Measurements from ENCODE around the gene CACNA1I. TPM values are rescaled to one million over a fixed set of nuclear protein-coding genes. Genes with fewer than 3 reads are reported as not detected.

The CACNA1I gene
- total RNA-seq, 1 donor from 2014 or later: 0.06 TPM

DNA sequence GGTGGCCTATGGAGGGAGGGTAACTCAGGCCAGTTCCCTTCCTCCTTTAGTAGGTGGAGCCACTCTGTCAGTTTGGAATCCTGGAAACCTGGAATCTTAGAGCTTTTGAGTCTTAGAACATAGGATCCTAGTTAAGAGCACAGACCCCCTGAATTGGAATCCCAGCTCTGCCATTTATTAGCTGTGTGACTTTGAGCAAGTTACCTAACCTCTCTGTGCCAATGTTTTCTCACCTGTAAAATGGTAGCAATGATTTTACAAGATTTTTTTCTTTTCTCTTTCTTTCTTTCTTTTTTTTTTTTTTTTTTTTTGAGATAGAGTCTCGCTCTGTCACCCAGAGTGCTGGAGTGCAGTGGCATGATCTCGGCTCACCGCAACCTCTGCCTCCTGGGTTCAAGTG is 17.1 kb upstream of the CACNA1I start:
- TF ChIP-seq, protein P1, sequence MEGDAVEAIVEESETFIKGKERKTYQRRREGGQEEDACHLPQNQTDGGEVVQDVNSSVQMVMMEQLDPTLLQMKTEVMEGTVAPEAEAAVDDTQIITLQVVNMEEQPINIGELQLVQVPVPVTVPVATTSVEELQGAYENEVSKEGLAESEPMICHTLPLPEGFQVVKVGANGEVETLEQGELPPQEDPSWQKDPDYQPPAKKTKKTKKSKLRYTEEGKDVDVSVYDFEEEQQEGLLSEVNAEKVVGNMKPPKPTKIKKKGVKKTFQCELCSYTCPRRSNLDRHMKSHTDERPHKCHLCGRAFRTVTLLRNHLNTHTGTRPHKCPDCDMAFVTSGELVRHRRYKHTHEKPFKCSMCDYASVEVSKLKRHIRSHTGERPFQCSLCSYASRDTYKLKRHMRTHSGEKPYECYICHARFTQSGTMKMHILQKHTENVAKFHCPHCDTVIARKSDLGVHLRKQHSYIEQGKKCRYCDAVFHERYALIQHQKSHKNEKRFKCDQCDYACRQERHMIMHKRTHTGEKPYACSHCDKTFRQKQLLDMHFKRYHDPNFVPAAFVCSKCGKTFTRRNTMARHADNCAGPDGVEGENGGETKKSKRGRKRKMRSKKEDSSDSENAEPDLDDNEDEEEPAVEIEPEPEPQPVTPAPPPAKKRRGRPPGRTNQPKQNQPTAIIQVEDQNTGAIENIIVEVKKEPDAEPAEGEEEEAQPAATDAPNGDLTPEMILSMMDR (conservative IDR thresholded peaks at IDR 0.05; ENCODE audit: low read depth, low read length): no peak
- H3K4me3 ChIP-seq (ENCODE audit: low read depth, low read length): no peak overlapping the region
- DNase-seq (ENCODE audit: low read depth): no peak

DNA sequence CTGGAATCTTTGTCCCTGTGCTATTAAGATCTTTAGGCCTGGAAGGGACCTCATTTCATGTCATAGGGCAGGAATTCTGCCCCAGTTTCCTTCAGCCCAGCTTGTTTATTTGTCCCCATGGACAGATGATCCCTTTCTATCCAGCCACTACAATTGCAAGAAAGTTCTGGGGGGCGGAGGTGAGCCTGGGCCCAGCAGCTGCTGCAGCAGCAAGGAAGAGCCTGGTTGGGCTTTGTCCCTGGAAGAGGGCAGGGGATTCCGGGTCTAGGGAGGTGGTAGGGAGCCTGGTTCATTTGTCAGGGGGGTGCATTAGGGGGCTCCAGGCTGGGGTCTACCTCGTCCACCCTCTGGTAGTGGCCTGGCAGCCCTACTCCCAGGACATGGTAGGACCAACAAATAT is 16.4 kb upstream of the CACNA1I start:
- no peak overlapping the region for H3K4me3 ChIP-seq (ENCODE audit: low read depth, low read length)
- TF ChIP-seq, protein P1 (conservative IDR thresholded peaks at IDR 0.05; ENCODE audit: low read depth, low read length): no peak
- DNase-seq (ENCODE audit: low read depth): no peak

DNA sequence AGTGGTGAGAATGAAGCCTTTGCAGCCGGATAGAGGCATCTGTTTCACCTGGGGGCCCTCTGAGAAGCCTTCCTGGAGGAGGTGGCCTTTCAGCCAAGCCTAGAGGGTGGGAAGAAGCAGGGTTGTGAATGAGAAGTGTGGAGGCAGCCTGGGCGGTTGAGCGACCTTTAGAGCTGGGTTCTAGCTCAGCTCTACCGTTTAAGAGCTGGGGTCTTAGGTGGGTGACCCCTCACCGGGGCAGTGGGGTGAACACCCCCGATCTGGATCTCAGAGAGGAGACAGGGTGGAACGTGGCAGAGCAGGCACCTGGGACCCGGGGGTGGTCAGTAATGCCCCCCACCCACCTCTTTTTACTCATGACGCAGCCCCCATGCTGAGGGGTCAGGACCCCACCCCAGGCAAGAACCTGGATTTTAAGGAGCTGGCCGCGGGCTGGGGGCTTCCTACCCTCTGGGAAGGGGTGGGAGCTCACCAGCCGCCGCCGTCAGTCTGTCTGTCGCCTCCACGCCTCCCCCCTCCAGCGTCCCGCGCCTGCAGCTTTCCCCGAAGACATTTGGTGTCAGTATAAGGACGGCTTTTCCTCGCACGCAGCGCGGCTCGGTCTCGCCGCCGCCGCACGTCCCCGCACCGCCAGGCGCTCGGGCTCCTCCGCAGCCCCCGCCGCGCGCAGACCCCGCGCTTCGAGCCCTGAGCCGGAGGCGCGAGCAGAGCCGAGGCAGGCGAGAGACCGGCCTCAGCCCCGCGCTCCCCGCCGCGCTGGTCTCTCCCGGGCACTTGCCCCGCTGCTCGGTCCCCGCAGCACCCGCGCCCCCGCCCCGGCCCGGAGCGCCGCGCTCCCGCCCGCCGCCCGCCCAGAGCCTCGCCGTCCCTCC is 13.3 kb upstream of the CACNA1I start:
- TF ChIP-seq, protein P1 (conservative IDR thresholded peaks at IDR 0.05; ENCODE audit: low read depth, low read length): no peak
- DNase-seq (ENCODE audit: low read depth): no peak
- no peak overlapping the region for H3K4me3 ChIP-seq (ENCODE audit: low read depth, low read length)

DNA sequence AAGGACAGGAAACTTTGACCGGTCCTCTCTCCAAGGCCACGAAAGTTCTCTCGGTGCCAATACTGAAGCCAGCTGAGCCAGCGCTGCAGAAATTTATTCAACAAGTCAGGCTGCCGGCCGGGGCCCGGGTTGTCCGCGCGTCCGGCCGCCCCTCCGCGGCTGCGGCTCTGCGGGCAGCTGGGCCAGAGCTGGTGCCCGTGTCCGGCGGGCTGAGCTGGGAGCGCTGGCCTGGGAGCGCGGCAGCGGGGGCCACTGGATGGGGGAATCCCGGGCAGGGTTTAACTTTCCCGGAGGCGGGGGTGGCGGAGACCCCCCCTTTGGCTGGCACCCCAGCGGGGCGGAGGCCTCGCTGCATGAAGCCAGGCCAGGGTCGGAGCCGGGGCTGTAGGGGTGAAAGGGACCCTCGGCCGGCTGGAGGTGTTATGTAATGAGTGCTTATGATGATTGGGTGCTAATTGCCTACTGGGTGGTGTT is 12.3 kb upstream of the CACNA1I start:
- TF ChIP-seq, protein P1 (conservative IDR thresholded peaks at IDR 0.05; ENCODE audit: low read depth, low read length): no peak
- DNase-seq (ENCODE audit: low read depth): no peak

DNA sequence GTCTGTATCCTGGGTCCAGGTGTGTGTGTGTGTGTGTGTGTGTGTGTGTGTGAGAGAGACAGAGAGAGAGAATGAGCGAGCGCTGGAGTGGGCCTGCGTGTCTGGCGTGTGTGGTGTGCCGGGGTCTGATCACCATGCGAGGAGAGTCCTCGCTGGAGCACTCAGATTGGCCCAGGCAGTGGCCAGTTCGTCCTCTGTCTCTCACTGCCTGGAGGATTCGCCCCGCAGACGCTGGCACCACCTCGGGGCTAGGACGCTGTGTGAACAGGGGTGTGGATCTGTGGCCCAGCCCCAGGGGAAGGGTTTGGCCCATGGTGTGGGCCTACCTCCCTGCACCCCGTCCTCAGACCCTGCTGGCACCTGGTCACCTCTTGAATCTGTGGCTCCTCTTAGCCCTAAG is 11.6 kb upstream of the CACNA1I start:
- no peak for DNase-seq (ENCODE audit: low read depth)
- H3K4me3 ChIP-seq (ENCODE audit: low read depth, low read length): no peak overlapping the region
- TF ChIP-seq, protein P1 (conservative IDR thresholded peaks at IDR 0.05; ENCODE audit: low read depth, low read length): no peak

More for the DNA sequence above, 12.3 kb upstream of the CACNA1I start:
- no peak overlapping the region for H3K4me3 ChIP-seq (ENCODE audit: low read depth, low read length)

DNA sequence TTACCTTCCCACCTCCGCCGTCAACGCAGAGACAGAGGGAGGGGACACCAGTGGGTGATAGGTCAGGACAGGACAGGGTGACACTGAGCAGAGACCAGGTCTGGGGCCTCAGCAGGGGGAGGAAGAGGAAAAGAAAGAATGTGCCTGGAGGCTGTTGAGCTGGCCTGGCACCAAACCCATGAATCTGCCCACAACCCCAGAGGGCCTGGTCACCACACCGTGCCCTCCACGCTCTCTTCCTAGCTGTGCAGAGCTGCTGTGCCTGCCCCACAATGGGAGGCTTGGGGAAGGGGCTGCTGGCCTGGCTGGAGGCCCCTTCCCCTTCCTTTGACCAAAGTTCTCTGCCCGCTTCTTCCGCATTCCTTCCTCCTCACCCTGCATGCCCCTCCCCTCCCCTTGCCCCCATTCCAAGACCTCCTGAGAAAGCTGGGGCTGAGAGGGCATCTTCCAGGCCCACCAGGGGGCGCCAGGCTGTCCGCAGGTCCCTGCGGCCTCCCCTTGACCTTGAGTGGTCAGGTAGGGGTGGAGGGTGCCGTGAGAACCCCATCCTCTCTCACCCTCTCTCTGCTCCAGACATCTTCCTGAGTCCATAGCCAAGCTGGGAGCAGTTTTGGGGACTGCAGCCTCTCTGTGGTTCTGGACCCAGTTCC is 11.0 kb upstream of the CACNA1I start:
- TF ChIP-seq, protein P1 (conservative IDR thresholded peaks at IDR 0.05; ENCODE audit: low read depth, low read length): peak; percentile 62
- DNase-seq (ENCODE audit: low read depth): no peak
- no peak overlapping the region for H3K4me3 ChIP-seq (ENCODE audit: low read depth, low read length)
